Jurkat, Clone E6-1 (cell line): ENCODE data around the gene SCN8A.
"Not testable (repeated sequence)": the region's sequence is repeated elsewhere in the genome, so short reads cannot be mapped to it uniquely, and the experiment has no call there.

Experiments used
- DNase-seq: peaks from one replicate; pipeline ENCODE4 v3.0.0-alpha.2; 2011; ENCODE audit warnings: low read depth, low spot score
- H3K4me3 ChIP-seq: 2 replicates; pipeline ENCODE4 v1.5.1; 2011; ENCODE audit warnings: mild to moderate bottlenecking, low read length, control low read depth, moderate library complexity

The SCN8A gene

DNA sequence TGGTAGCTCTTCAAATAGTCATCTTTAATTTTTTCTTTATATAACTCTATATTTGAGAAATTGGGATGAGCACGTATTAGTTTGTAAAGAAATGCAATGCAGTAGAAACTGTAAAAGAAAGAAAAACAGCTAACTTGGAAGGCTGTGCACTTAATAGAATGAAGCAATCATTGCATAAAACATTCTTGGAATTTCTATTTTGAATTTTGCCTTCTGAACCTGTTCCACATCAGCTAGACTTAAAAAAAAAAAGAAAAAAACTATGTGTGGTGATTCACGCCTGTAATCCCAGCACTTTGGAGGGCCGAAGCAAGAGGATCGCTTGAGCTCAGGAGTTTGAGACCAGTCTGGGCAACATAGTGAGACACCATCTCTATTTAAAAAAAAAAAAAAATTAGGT lies 29.4 kb downstream of the SCN8A start:
- no peak for DNase-seq
- H3K4me3 ChIP-seq, result no peak overlapping the region

DNA sequence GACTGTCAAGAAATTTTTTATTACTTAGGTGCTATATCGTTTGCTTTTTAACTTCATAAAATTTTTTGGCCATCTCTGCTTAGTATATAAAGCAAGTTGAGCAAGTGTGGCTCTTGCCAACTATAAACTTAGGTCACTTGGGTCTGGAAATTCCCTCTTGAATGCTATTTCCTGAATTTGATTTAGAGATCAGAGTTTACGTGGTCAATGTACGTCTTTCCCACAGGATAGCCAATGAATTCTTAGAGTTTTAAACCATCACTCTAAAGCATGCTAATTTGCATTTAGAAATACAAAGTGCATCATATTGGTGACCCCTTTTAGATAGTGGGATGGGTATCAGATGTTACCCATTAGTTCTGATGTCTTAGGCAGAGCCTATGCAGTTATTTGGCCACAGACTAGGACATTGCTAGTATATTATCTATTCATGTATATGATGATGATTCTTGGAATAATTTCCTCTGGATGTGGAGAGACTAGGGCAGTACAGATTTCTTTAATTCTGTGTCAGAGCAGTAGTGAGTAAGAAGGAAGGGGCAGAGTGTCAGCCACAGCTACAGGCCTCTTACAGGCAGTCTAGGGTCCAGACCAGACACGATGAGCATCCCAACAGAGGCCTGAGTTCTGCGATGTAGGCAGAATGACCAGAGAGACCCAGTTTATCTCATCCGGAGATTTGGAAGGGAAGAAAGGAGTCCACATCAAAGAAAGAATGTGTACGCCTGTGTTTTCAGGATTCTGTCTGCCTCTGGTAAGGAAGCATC lies 30.3 kb downstream of the SCN8A start:
- no peak overlapping the region for H3K4me3 ChIP-seq
- DNase-seq, result no peak

GRCh38 chr12:51622564-51622963 lies 31.5 kb downstream of the SCN8A start:
- no peak overlapping the region for H3K4me3 ChIP-seq
- DNase-seq, result no peak

DNA sequence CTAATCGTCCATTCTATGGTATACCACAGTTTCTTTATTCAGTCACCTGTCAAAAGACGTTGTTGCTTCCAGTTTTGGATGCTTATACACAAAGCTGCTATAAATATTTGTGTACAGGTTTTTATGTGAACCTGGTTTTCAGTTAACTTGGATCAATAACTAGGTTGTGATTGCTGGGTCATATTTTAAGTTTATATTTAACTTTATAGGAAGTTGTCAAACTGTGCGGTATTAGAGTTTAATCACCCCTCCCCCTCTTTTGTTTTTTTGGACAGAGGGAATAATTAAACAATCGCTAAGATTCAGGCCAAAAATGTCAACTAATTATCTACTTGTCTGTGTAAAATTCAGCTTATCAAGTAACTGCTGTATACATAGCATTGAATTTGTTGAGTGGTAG lies 34.3 kb downstream of the SCN8A start:
- DNase-seq, result no peak

DNA sequence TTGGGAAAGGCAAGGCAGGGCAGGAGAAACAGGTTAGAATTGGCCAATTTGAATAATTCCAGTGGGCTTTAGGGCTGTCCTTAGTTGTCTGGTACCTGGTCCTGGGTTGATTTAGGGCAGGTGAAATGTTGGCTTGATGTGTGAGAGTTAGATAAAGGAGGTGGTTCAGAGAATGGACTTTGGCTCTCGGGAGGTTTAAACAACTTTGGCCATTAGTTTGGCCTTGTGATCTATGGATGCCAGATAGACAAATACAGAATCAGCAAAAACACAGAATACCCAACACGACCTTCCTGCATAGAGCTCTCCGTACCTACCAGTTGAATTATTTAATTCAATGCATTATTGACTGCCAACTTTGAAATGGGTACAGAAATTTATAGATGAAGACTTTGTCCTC lies 35.1 kb downstream of the SCN8A start:
- H3K4me3 ChIP-seq, result no peak overlapping the region
- DNase-seq, result no peak

More for the DNA sequence above, 34.3 kb downstream of the SCN8A start:
- H3K4me3 ChIP-seq, result no peak overlapping the region

DNA sequence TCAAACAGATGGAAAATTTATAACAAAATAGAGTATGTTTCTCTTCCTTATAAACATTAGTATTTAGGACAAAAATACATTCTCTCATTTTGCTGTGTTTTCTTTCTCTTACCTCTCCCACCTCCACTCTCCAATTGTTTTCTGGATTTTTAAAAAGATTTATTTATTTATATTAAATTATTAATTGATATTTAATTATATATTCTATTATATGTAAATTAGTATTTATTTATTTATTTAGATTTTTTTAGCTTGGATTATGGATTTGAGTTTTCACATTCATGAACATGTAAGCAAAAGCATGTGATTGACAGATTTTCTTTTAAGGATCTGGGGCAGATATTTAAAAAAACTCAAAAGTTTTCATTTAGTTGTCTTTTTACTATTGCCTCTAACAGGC lies 35.6 kb downstream of the SCN8A start:
- H3K4me3 ChIP-seq, result no peak overlapping the region
- no peak for DNase-seq

GRCh38 chr12:51630256-51630880 lies 39.3 kb downstream of the SCN8A start:
- no peak overlapping the region for H3K4me3 ChIP-seq

GRCh38 chr12:51630986-51631385 lies 40.0 kb downstream of the SCN8A start:
- DNase-seq, result no peak
- H3K4me3 ChIP-seq, result no peak overlapping the region

More at GRCh38 chr12:51630256-51630880, 39.3 kb downstream of the SCN8A start:
- no peak for DNase-seq

DNA sequence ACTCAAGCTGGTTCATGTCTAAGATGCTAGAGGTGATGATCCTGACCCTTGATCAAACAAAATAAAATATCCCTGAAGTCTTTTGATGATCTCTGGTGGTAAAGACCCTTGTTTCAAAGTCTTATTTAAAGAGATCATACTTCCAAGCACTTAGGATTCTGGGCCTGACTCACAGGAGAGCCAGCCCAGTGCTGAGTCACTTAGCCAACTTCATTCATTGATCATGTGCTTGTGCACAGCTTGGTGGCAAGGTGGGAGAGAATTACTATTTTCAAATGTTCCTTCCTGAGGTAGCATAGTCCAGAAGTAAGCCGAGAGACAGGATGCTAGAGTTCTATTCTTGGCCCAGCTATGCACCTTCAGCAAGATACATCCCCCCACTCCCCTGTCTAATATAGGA lies 40.6 kb downstream of the SCN8A start:
- DNase-seq, result no peak
- no peak overlapping the region for H3K4me3 ChIP-seq

- no peak overlapping the region for H3K4me3 ChIP-seq
- DNase-seq, result no peak
These were observed 41.6 kb downstream of the SCN8A start for GRCh38 chr12:51632623-51633022.

DNA sequence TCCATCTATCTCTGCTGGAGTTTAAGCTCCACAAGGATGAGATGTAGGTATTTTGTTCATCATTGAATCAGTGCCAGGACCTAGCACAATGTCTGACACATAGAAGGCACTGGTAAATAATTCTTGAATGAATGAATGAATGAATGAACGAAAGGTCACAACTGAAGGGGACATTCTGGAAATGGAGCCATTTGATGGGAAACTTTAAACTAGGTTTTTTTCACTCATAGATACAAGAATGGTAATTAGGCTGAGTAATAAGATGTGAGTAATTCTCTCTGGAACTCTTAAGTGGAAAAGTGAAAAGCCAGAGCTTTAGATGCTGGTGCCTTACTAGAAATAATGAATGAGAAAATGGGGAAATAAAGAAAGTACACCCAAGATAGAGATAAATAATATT lies 44.3 kb downstream of the SCN8A start:
- H3K4me3 ChIP-seq, result no peak overlapping the region
- DNase-seq, result no peak

- DNase-seq, result no peak
- H3K4me3 ChIP-seq, result no peak overlapping the region
These were observed 45.5 kb downstream of the SCN8A start for GRCh38 chr12:51636581-51636980.

DNA sequence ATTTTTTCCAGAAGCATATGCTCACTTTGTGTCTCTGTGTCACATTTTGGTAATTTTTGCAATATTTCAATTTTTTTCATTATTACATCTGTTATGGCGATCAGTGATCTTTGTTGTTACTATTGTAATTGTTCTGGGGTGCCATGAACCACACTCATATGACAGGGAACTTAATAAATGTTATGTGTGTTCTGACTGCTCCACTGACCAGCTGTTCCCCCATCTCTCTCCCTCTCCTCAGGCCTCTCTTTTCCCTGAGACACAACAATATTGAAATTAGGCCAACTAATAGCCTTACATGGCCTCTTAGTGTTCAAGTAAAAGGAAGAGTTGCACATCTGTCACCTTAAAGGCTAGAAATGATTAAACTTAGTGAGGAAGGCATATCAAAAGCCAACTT lies 46.0 kb downstream of the SCN8A start:
- no peak for DNase-seq
- no peak overlapping the region for H3K4me3 ChIP-seq

DNA sequence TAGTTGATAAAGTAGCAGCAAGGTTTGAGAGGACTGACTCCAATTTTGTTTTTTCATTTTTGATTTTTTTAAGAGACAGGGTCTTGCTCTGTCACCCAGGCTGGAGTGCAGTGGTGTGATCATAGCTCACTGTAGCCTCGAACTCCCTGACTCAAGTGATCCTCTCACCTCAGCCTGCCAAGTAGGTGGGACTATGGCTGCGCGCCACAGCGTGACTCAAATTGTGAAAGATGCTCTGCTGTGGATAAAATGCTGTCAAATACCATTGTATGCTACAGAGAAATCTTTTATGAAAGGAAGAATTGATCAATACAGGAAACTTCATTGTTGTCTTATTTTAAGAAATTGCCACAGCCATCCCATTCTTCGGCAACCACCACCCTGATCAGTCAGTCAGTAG lies 48.3 kb downstream of the SCN8A start:
- H3K4me3 ChIP-seq, result no peak overlapping the region
- no peak for DNase-seq

DNA sequence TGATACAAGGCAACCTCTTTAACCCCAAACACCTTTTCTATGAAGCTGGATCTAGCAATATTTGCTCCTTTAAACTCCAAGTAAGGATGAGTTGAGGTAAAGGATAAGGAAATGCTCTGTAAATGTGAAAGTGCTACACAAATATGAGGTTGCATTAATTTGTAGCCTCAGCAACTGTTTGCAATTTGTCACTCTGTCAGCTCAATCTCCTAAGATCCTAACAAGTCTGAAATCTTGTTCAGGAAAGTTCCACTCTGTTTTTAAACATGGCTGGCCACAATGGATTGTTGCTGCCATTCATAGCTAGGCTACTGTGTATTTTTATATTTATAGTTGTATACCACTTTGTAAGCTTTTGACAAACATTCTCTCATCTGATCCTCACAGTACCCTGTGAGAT lies 51.3 kb downstream of the SCN8A start:
- H3K4me3 ChIP-seq, result no peak overlapping the region
- DNase-seq, result no peak

DNA sequence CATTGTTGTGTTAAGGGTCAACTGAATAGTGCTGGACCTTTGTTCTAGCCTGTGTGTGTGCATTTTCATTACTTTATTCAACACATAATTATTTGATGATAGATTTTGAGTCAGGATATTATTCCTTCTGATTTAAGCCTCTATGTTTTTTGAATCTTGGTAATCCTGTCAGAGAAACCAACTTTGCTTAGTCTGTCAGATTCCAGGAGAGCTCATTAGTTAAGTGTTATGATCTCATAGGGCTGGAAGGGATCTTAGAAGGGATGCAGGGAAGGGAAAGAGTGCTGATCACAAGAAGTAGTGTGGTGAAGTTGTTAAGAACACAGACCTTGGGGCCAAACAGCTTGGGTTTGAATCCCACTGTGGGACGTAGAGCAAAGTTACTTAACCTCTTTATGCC lies 52.9 kb downstream of the SCN8A start:
- H3K4me3 ChIP-seq, result no peak overlapping the region
- DNase-seq, result no peak

DNA sequence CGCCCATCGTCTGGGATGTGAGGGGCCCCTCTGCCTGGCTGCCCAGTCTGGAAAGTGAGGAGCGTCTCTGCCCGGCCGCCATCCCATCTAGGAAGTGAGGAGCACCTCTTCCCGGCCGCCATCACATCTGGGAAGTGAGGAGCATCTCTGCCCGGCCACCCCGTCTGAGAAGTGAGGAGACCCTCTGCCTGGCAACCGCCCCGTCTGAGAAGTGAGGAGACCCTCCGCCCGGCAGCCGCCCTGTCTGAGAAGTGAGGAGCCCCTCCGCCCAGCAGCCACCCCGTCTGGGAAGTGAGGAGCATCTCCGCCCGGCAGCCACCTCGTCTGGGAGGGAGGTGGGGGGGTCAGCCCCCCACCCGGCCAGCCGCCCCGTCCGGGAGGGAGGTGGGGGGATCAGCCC lies 53.7 kb downstream of the SCN8A start:
- DNase-seq, H3K4me3 ChIP-seq: not testable (repeated sequence)

DNA sequence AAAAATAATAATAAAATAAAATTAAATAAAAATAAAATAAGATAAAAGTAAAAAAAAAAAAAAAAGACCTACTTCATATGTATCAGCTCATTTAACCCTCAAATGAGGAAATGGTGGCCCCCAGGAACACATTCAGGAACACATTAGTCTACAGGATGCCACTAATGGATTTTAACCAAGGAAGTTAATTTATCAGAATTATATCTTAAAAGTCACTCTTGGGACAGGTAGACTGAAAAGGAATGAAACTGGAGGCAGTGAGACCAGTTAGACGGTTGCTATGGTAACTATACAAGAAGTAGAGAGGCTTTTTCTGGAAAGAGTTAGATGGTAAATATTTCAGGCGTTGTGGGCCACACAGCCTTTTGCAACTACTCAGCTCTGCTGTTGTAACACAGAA lies 54.9 kb downstream of the SCN8A start:
- no peak overlapping the region for H3K4me3 ChIP-seq

DNA sequence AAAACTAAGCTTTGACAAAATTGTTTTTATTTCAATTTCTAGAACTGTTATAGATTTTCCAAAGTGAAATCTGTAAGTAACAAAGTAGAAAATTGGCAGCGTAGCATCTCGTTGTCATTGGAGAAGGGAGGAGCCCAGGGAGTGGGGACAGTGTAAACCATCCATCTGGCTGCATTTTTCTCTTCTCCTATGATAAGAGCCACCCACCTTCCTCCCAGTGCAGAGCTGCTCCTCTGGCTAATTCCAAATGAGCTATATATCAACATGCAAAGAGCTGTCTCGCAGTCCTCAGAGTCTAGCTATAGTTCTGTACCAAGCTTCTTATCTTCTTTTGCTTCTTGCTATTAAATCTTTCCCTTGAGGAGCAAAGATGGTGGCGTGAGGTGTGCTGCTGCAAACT lies 56.6 kb downstream of the SCN8A start:
- no peak overlapping the region for H3K4me3 ChIP-seq
- no peak for DNase-seq

More for the DNA sequence above, 54.9 kb downstream of the SCN8A start:
- no peak for DNase-seq

GRCh38 chr12:51653431-51653830 lies 62.4 kb downstream of the SCN8A start:
- DNase-seq, result no peak
- no peak overlapping the region for H3K4me3 ChIP-seq

GRCh38 chr12:51661199-51661598 lies 70.2 kb downstream of the SCN8A start:
- no peak overlapping the region for H3K4me3 ChIP-seq
- no peak for DNase-seq
